ENCODE measurements around the gene CNTNAP1. TPM values are rescaled to one million over a fixed set of nuclear protein-coding genes. Genes with fewer than 3 reads are reported as not detected.

CNTNAP1 gene
- total and polyA plus RNA-seq, 9 of the 15 experiments (the other 6 are each of a cell fraction or from before 2014, with no cell fraction given), result 0.10 to 1.8 (median 0.62) TPM

DNA sequence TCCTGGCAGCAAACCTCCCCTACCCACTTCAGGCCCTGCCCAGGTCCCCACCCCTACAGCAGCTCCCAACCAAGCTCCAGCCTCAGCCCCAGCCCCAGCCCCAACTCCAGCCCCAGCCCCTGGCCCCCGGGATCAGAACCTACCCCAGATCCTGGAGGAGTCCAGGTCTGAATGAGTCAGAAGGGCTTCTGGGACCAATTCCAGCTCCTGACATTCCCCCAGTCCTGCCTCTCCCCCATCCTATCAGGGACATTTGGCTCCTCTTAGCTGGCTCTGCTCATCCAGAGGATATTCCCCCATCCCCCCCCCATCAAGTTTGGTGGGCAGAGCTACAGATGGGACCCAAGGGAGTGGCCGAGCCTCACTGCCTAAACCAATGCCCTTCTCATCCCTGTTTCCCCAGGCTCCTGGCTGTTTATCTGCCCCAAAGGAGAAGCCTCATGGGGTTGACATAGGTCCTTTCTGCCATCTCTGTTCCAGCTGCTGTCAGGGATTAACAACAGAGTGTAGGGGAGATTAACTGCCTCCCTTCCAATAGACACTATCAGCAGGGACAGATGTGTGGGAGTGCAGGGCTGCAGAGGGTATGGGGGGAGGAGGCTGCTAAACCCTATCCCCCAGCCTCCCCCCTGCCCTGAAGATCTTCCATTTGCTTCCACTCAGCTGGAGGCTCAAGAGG is 16.5 kb downstream of the CNTNAP1 start (continued):
- TF ChIP-seq, protein P1, sequence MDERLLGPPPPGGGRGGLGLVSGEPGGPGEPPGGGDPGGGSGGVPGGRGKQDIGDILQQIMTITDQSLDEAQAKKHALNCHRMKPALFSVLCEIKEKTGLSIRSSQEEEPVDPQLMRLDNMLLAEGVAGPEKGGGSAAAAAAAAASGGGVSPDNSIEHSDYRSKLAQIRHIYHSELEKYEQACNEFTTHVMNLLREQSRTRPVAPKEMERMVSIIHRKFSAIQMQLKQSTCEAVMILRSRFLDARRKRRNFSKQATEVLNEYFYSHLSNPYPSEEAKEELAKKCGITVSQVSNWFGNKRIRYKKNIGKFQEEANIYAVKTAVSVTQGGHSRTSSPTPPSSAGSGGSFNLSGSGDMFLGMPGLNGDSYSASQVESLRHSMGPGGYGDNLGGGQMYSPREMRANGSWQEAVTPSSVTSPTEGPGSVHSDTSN (CRISPR knock-in tag; IDR thresholded peaks at IDR 0.05; ENCODE audit: low read depth), result 0 out of 2 replicates have a peak, but pooled peaks have one; percentile 34
- TF ChIP-seq, protein P1 (tag; conservative IDR thresholded peaks at IDR 0.05; ENCODE audit: low read depth), result peak; percentile 98
- TF ChIP-seq ZNF253 (CRISPR knock-in tag; conservative IDR thresholded peaks at IDR 0.05), result no peak
- TF ChIP-seq, protein P2, sequence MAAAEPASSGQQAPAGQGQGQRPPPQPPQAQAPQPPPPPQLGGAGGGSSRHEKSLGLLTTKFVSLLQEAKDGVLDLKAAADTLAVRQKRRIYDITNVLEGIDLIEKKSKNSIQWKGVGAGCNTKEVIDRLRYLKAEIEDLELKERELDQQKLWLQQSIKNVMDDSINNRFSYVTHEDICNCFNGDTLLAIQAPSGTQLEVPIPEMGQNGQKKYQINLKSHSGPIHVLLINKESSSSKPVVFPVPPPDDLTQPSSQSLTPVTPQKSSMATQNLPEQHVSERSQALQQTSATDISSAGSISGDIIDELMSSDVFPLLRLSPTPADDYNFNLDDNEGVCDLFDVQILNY (CRISPR knock-in tag; IDR thresholded peaks at IDR 0.05), result no peak
- TF ChIP-seq ZNF785 (CRISPR knock-in tag; IDR thresholded peaks at IDR 0.05), result no peak
- TF ChIP-seq ZBTB8A (IDR thresholded peaks at IDR 0.05; ENCODE audit: partially characterized antibody), result no peak
- TF ChIP-seq ZNF707 (CRISPR knock-in tag; conservative IDR thresholded peaks at IDR 0.05), result no peak
- TF ChIP-seq TAF1 (IDR thresholded peaks at IDR 0.05; ENCODE audit: control insufficient read depth, extremely low read depth, insufficient read depth, low read length, severe bottlenecking), result peak; percentile 80
- no peak for TF ChIP-seq ZBTB5 (IDR thresholded peaks at IDR 0.05)
- no peak for TF ChIP-seq ZNF696 (CRISPR knock-in tag; conservative IDR thresholded peaks at IDR 0.05)
- no peak; the same call in 1 of the 2 replicates for TF ChIP-seq HCFC1 (IDR thresholded peaks at IDR 0.05; ENCODE audit: low read depth, low read length)
- TF ChIP-seq TCFL5 (CRISPR knock-in tag; conservative IDR thresholded peaks at IDR 0.05), result no peak
- TF ChIP-seq ARID4B (CRISPR knock-in tag; IDR thresholded peaks at IDR 0.05), result no peak
- peak; percentile 100 for TF ChIP-seq TAL1 (IDR thresholded peaks at IDR 0.05)

Data from K562 (cell line).